ENCODE data around the gene DAPK2. TPM values are rescaled to one million over a fixed set of nuclear protein-coding genes. Genes with fewer than 3 reads are reported as not detected.

The DAPK2 gene
- total and polyA plus RNA-seq, 2 donors (not counting 1 experiment from before 2014, with no cell fraction given), result 8.3 to 31.9 TPM

GRCh38 chr15:63899193-63899592 is 147.1 kb downstream of the DAPK2 start:
- H3K79me2 ChIP-seq (ENCODE audit: control insufficient read depth, insufficient read depth, low read length), result no peaks in the 10 kb centered on the region
- peaks cover 0 to 12% (median 0%) of the 10 kb centered on the region in 3 donors for H3K9me3 ChIP-seq (ENCODE audit: control extremely low read depth in 1 of 3, control insufficient read depth in 2 of 3, insufficient read depth in 1 of 3, low read length in 2 of 3)
- DNase-seq (no peak), ATAC-seq (ENCODE audit: low read depth) (no peak)
- Mint-ChIP-seq H3K4me1 (peaks cover 34% of the 10 kb centered on the region), H3K9me3 (ENCODE audit: insufficient read depth) (peaks cover 3% of the 10 kb centered on the region), H3K27ac (no peak overlapping the region), H3K27me3 (no peaks in the 10 kb centered on the region), H3K4me3 (no peak overlapping the region)
- no peak overlapping the region for H3K4me2 ChIP-seq (replicated peaks; ENCODE audit: low read depth, low read length, poor library complexity, severe bottlenecking)
- CTCF ChIA-PET, result interaction anchor here (0.6 to 1.6 kb wide), 4 partner anchors 9 to 147 kb away, joined by 3 to 7 read pairs (median 5); no protein-coding TSS in a partner anchor
- H3K9ac ChIP-seq (ENCODE audit: low read length), result no peak overlapping the region
- WGBS (ENCODE audit: insufficient coverage), result 72% methylated on average over 3 of the region's 7 CpGs
- no peak overlapping the region for H2AFZ ChIP-seq (ENCODE audit: insufficient read depth, low read depth, low read length, poor library complexity, severe bottlenecking)
- POLR2A ChIA-PET, result no interaction called here
- intact Hi-C loops (cut with micrococcal nuclease), result no loop called here
- no peak overlapping the region for H3K4me3 ChIP-seq (ENCODE audit: control extremely low read depth in 1 of 5, extremely low read depth in 1 of 5, insufficient read depth in 1 of 5, low read depth in 2 of 5, low read length in 4 of 5)
- H3K4me1 ChIP-seq (ENCODE audit: control insufficient read depth in 2 of 2, insufficient read depth in 2 of 2, low read length in 2 of 2), result peaks cover 12 to 23% of the 10 kb centered on the region in 2 donors
- no peaks in the 10 kb centered on the region for H3K36me3 ChIP-seq (replicated peaks in 1 of 2; ENCODE audit: control extremely low read depth in 1 of 2, control insufficient read depth in 1 of 2, extremely low read depth in 1 of 2, insufficient read depth in 2 of 2, low read length in 1 of 2)
- TF ChIP-seq, protein P1, sequence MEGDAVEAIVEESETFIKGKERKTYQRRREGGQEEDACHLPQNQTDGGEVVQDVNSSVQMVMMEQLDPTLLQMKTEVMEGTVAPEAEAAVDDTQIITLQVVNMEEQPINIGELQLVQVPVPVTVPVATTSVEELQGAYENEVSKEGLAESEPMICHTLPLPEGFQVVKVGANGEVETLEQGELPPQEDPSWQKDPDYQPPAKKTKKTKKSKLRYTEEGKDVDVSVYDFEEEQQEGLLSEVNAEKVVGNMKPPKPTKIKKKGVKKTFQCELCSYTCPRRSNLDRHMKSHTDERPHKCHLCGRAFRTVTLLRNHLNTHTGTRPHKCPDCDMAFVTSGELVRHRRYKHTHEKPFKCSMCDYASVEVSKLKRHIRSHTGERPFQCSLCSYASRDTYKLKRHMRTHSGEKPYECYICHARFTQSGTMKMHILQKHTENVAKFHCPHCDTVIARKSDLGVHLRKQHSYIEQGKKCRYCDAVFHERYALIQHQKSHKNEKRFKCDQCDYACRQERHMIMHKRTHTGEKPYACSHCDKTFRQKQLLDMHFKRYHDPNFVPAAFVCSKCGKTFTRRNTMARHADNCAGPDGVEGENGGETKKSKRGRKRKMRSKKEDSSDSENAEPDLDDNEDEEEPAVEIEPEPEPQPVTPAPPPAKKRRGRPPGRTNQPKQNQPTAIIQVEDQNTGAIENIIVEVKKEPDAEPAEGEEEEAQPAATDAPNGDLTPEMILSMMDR (IDR thresholded peaks at IDR 0.05), result no peak
- no peak for TF ChIP-seq EZH2 (IDR thresholded peaks at IDR 0.05; ENCODE audit: borderline replicate concordance, insufficient read depth, low read depth, low read length, poor library complexity, severe bottlenecking)
- no peaks in the 10 kb centered on the region for H3K27me3 ChIP-seq (replicated peaks in 1 of 4; ENCODE audit: control extremely low read depth in 1 of 4, control insufficient read depth in 3 of 4, insufficient read depth in 4 of 4, low read length in 3 of 4)
- no peak overlapping the region for H3K27ac ChIP-seq (ENCODE audit: low read length in 2 of 2)
- no peaks in the 10 kb centered on the region for H4K20me1 ChIP-seq (ENCODE audit: control insufficient read depth, insufficient read depth, low read length, poor library complexity, severe bottlenecking)

GRCh38 chr15:63896336-63897115 is 149.8 kb downstream of the DAPK2 start:
- CTCF ChIA-PET, result no interaction called here
- H3K4me3 Mint-ChIP-seq, result no peak overlapping the region

More at GRCh38 chr15:63896336-63897115, 149.8 kb downstream of the DAPK2 start:
- Histone ChIP-seq H3K27ac (ENCODE audit: low read length in 2 of 2) (no peak overlapping the region), H3K4me3 (ENCODE audit: control extremely low read depth in 1 of 5, extremely low read depth in 1 of 5, insufficient read depth in 1 of 5, low read depth in 2 of 5, low read length in 4 of 5) (no peak overlapping the region), H3K4me1 (ENCODE audit: control insufficient read depth in 2 of 2, insufficient read depth in 2 of 2, low read length in 2 of 2) (peaks cover 27 to 38% of the 10 kb centered on the region in 2 donors), H3K27me3 (replicated peaks in 1 of 4; ENCODE audit: control extremely low read depth in 1 of 4, control insufficient read depth in 3 of 4, insufficient read depth in 4 of 4, low read length in 3 of 4) (no peaks in the 10 kb centered on the region), H3K9me3 (ENCODE audit: control extremely low read depth in 1 of 3, control insufficient read depth in 2 of 3, insufficient read depth in 1 of 3, low read length in 2 of 3) (peaks cover 0 to 12% (median 0%) of the 10 kb centered on the region in 3 donors), H3K9ac (ENCODE audit: low read length) (no peak overlapping the region), H3K4me2 (replicated peaks; ENCODE audit: low read depth, low read length, poor library complexity, severe bottlenecking) (no peak overlapping the region), H3K79me2 (ENCODE audit: control insufficient read depth, insufficient read depth, low read length) (no peaks in the 10 kb centered on the region), H2AFZ (ENCODE audit: insufficient read depth, low read depth, low read length, poor library complexity, severe bottlenecking) (no peak overlapping the region), H4K20me1 (ENCODE audit: control insufficient read depth, insufficient read depth, low read length, poor library complexity, severe bottlenecking) (no peaks in the 10 kb centered on the region), H3K36me3 (replicated peaks in 1 of 2; ENCODE audit: control extremely low read depth in 1 of 2, control insufficient read depth in 1 of 2, extremely low read depth in 1 of 2, insufficient read depth in 2 of 2, low read length in 1 of 2) (no peaks in the 10 kb centered on the region)
- POLR2A ChIA-PET, result no interaction called here
- TF ChIP-seq, protein P1 (IDR thresholded peaks at IDR 0.05), result no peak
- no peak for TF ChIP-seq EZH2 (IDR thresholded peaks at IDR 0.05; ENCODE audit: borderline replicate concordance, insufficient read depth, low read depth, low read length, poor library complexity, severe bottlenecking)
- ATAC-seq (ENCODE audit: low read depth) (no peak), DNase-seq (no peak)
- peak overlapping the region; percentile 61 for H3K27ac Mint-ChIP-seq
- H3K4me1 Mint-ChIP-seq, result peaks cover 48% of the 10 kb centered on the region
- no peaks in the 10 kb centered on the region for H3K27me3 Mint-ChIP-seq
- 54% methylated on average over 12 of the region's 15 CpGs for WGBS (ENCODE audit: insufficient coverage)
- H3K9me3 Mint-ChIP-seq (ENCODE audit: insufficient read depth), result peaks cover 3% of the 10 kb centered on the region
- intact Hi-C loops (cut with micrococcal nuclease), result no loop called here

Measured in B cell (primary cell).